Measurements from ENCODE around the gene ONECUT3. TPM values are rescaled to one million over a fixed set of nuclear protein-coding genes. Genes with fewer than 3 reads are reported as not detected.

The ONECUT3 gene
- total and polyA plus RNA-seq, 12 donors = under 0.01 TPM; not detected in 11

DNA sequence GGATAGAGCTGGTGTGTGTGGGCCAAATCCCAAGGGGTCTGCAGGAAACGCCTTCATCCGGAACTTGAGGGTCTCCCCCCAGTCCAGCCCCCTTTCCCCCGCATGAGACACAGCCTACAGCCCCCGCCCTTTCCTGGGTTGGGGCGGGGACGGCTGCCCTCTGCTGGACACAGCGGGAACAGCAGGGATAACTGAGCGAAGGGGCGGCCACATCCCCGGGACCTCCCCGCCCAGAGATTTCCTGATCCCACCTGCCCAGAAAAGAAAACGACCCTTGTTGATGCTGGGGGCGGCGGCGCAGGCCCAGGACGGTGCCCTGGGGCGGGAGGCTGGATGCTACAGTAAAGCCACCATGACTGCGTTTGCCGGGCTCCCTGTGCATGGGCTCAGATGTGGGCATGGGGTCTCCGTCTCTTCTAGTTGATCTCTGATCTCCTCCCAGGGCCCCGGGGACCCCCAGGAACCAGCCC is 14.2 kb downstream of the ONECUT3 start:
- intact Hi-C loops (cut with DNase I) = loop anchor here (5.0 kb wide), 2 partner anchors 95 to 220 kb away; no protein-coding TSS in a partner anchor
- peaks cover 69% of the 10 kb centered on the region for H3K27me3 ChIP-seq
- H3K27ac ChIP-seq = no peak overlapping the region
- 2 to 40% (median 8%) methylated on average over 3 to 21 of the region's 21 CpGs for WGBS, 4 donors
- no peaks in the 10 kb centered on the region for H3K4me1 ChIP-seq (replicated peaks in 1 of 2)
- H3K36me3 ChIP-seq (replicated peaks in 1 of 2) = no peaks in the 10 kb centered on the region
- no peaks in the 10 kb centered on the region for H3K9me3 ChIP-seq (replicated peaks in 1 of 3)
- no peak for TF ChIP-seq POLR2A (IDR thresholded peaks at IDR 0.05)
- TF ChIP-seq, protein P1, sequence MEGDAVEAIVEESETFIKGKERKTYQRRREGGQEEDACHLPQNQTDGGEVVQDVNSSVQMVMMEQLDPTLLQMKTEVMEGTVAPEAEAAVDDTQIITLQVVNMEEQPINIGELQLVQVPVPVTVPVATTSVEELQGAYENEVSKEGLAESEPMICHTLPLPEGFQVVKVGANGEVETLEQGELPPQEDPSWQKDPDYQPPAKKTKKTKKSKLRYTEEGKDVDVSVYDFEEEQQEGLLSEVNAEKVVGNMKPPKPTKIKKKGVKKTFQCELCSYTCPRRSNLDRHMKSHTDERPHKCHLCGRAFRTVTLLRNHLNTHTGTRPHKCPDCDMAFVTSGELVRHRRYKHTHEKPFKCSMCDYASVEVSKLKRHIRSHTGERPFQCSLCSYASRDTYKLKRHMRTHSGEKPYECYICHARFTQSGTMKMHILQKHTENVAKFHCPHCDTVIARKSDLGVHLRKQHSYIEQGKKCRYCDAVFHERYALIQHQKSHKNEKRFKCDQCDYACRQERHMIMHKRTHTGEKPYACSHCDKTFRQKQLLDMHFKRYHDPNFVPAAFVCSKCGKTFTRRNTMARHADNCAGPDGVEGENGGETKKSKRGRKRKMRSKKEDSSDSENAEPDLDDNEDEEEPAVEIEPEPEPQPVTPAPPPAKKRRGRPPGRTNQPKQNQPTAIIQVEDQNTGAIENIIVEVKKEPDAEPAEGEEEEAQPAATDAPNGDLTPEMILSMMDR (IDR thresholded peaks at IDR 0.05) = peak; percentile 75 to 98 (median 90)
- no peak overlapping the region for H3K4me3 ChIP-seq
- DNase-seq = peak in 5 of 7 donors; percentile 28 to 56 (median 45)

DNA sequence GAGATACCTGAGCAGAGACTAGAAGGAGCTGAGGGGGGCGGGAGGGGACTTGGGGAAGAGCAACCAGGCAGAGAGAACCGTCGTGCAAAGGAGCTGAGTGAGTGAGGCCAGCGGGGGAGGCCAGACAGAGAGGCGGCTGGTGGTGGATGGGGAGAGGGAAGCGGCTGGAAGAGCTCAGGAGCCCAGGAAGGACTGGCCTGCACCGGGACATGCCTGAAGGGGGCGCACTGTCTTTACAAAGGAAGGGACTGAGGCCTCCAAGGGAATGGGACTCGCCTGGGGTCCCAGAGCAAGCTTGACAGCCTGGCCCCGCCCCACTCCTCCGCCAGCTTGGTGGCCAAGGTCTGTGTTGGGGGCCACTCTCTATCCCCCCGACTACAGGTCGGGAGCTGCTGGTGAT is 14.9 kb downstream of the ONECUT3 start:
- Histone ChIP-seq H3K9me3 (replicated peaks in 1 of 3) (no peaks in the 10 kb centered on the region), H3K27me3 (peaks cover 65% of the 10 kb centered on the region), H3K27ac (no peak overlapping the region), H3K4me1 (replicated peaks in 1 of 2) (no peaks in the 10 kb centered on the region), H3K36me3 (replicated peaks in 1 of 2) (no peaks in the 10 kb centered on the region), H3K4me3 (no peak overlapping the region)
- intact Hi-C loops (cut with DNase I) = loop anchor here (5.0 kb wide), 2 partner anchors 96 to 221 kb away; no protein-coding TSS in a partner anchor
- WGBS, 4 donors = 11 to 19% (median 17%) methylated on average over 12 to 13 of the region's 13 CpGs
- peak in 3 of 7 donors; percentile 27 to 48 (median 28) for DNase-seq
- TF ChIP-seq, protein P1 (IDR thresholded peaks at IDR 0.05) = peak in 1 of 6 experiments; percentile 26
- TF ChIP-seq POLR2A (IDR thresholded peaks at IDR 0.05) = no peak

DNA sequence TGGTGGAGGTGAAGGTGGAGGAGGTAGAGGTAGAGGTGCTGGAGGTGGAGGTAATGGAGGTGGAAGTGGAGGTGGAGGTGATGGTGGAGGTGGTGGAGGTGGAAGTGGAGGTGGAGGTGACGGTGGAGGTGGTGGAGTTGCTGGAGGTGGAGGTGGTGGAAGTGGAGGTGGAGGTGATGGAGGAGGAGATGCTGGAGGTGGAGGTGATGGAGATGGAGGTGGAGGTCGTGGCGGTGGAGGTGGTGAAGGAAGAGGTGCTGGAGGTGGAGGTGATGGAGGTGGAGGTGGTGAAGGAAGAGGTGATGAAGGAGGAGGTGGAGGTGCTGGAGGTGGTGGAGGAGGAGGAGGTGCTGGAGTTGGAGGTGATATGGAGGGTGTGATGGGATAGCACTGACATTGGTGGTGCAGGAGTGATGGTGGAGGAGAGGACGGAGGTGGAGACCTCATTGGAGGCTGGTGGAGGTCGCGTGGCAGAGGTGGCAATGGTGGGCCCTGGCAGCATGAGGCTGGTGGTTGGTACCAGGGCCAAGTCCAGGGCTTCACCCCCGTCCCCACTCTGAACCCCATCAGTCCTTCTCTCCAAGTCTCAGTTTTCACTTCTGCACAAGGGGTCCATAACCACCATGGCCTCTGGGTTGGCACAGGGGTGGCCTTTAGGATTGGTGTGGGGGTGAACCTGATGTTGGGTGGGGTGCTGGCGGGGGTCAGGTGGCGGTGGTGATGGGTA is 15.8 kb downstream of the ONECUT3 start:
- intact Hi-C loops (cut with DNase I) = loop anchor here (5.0 kb wide), 2 partner anchors 97 to 222 kb away; no protein-coding TSS in a partner anchor
- 63 to 72% (median 68%) methylated on average over 9 of the region's 9 CpGs for WGBS, 4 donors
- Histone ChIP-seq H3K4me1 (replicated peaks in 1 of 2) (no peaks in the 10 kb centered on the region), H3K4me3 (no peak overlapping the region), H3K9me3 (replicated peaks in 1 of 3) (no peaks in the 10 kb centered on the region), H3K27ac (no peak overlapping the region), H3K27me3 (peaks cover 65% of the 10 kb centered on the region), H3K36me3 (replicated peaks in 1 of 2) (no peaks in the 10 kb centered on the region)
- no peak for DNase-seq
- TF ChIP-seq POLR2A (IDR thresholded peaks at IDR 0.05) = no peak
- TF ChIP-seq, protein P1 (IDR thresholded peaks at IDR 0.05) = no peak

DNA sequence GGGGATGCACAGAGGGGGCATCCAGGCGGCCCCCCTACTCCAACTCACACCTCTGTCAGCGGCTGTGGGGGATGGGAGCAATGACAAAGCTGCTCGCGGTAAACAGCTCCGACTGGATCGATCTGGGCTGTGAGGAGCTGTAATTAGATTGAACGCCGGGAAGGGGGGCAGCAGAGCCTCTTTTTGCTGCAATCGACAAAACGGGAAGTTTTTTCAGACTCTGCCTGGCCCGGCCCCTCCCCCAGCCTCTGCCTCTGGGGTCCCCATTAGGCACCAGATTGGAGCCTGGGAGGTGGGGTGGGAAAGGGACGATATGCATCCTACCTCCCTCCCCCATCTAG is 16.3 kb downstream of the ONECUT3 start:
- Histone ChIP-seq H3K27ac (no peak overlapping the region), H3K4me3 (no peak overlapping the region), H3K9me3 (replicated peaks in 1 of 3) (no peaks in the 10 kb centered on the region), H3K27me3 (peaks cover 67% of the 10 kb centered on the region), H3K4me1 (replicated peaks in 1 of 2) (no peaks in the 10 kb centered on the region), H3K36me3 (replicated peaks in 1 of 2) (no peaks in the 10 kb centered on the region)
- TF ChIP-seq POLR2A (IDR thresholded peaks at IDR 0.05) = no peak
- TF ChIP-seq, protein P1 (IDR thresholded peaks at IDR 0.05) = no peak
- DNase-seq = no peak
- intact Hi-C loops (cut with DNase I) = loop anchor here (5.0 kb wide), 2 partner anchors 97 to 222 kb away; no protein-coding TSS in a partner anchor
- 2 to 6% (median 5%) methylated on average over 12 of the region's 12 CpGs for whole genome bisulfite sequencing, 4 donors

All from adrenal gland (tissue), 12 donors.